GM12873 (cell line): ENCODE results near the gene SAP25.

Source experiments
- TF ChIP-seq, protein P1 (sequence below): IDR thresholded peaks from 2 replicates; pipeline ENCODE4 v1.5.1; 2012; ENCODE audit warnings: low read depth, mild to moderate bottlenecking, moderate library complexity, low read length, control low read depth; ENCODE audit not compliant: insufficient read depth; ENCODE audit errors: missing control alignments

SAP25 gene

DNA sequence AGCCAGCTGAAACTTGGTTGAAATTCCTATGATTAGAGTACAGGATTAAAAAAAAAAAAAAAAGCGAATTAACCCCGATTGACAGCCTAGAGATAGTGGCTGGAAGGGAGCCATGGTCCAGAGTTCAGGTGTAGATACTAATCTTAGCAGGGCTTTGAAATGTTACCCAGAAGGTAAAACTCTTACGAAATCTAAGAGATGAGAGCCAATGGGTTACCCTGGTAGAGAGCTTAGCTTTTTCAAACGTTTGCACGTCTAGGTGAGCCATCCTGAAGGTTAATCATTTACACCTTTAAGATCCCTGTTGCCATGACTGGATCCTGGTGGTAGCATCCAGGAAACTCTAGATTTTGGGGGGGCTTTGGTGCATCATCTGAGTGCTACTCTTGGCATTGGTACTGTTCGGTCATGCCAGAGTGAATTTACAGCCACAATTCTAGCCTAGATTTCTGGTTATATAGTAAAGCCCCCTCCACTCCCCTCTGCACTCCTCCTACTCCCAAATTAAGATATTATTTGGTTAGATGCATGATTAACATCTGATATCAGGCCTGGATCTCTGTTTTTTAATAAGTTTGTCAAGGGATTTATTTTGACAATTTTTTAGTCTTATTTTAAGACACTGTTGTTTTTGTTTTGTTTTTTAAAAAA, 33.5 kb downstream of the SAP25 start:
- TF ChIP-seq, protein P1, sequence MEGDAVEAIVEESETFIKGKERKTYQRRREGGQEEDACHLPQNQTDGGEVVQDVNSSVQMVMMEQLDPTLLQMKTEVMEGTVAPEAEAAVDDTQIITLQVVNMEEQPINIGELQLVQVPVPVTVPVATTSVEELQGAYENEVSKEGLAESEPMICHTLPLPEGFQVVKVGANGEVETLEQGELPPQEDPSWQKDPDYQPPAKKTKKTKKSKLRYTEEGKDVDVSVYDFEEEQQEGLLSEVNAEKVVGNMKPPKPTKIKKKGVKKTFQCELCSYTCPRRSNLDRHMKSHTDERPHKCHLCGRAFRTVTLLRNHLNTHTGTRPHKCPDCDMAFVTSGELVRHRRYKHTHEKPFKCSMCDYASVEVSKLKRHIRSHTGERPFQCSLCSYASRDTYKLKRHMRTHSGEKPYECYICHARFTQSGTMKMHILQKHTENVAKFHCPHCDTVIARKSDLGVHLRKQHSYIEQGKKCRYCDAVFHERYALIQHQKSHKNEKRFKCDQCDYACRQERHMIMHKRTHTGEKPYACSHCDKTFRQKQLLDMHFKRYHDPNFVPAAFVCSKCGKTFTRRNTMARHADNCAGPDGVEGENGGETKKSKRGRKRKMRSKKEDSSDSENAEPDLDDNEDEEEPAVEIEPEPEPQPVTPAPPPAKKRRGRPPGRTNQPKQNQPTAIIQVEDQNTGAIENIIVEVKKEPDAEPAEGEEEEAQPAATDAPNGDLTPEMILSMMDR: no peak

DNA sequence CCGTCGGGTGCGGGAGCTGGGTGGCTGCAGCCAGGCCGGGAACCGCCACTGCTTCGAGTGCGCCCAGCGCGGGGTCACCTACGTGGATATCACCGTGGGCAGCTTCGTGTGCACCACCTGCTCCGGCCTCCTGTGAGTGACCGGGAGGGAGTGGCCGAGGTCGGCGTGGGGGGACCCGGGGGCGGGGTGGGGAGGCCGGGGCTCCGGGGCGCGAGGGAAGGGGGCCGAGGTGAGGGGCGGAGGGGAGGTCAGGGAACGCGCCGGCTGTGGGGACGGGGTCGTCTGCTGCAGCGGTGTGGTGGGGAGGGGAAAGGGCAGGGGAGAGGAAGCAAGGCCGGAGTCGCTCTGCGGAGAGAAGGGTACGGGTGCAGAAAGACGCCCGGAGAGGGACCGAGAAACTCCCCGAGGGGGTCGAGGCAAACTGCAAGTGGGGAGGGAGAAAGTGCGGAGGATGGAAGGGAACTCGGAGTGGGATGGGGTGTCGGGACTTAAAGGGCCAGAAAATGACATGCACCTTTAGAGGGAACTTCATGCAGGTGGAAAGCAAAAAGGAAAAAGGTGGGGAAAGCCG, 34.2 kb downstream of the SAP25 start:
- TF ChIP-seq, protein P1: no peak

DNA sequence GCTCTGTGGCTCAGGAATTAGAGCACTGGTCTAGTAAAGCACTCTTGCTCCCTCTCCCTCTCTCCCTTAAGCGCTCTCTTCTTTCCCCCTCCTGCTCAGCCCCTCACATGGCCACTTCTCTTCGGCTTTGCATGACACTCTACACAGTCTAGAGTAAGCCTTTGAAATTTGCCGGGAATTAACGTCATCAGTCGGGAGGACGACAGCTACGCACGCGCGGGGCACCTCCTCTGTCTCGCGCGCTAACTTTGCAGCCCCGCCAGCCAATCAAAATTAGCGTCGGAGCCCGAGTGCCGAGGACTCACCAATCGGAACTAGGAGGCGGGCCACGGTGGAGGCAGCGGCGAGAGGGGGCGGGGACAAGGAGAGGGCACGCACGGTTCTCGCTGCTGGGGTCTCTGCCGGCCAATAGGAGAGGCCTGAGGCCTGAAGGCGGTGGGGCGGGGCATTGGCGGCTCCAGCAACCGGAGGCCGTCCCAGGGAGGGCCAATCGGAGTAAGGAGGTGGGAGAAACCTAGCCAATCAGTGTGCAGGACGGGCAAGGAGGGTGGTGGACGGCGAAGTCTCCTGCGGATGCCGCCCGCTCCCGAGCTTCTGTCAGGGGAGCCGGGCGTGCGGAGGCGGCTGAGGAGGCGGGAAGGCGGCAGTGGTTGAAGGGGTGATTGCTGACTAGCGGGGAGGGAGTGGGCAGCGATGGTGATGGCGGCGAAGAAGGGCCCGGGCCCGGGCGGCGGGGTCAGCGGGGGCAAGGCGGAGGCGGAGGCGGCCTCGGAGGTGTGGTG, 34.9 kb downstream of the SAP25 start, which contains the start of gene AGFG2:
AGFG2 (plus strand) TSS at position 550 of the 782 bp plus-strand sequence; CDS start at position 694, 144 bp downstream.
- TF ChIP-seq, protein P1: no peak

DNA sequence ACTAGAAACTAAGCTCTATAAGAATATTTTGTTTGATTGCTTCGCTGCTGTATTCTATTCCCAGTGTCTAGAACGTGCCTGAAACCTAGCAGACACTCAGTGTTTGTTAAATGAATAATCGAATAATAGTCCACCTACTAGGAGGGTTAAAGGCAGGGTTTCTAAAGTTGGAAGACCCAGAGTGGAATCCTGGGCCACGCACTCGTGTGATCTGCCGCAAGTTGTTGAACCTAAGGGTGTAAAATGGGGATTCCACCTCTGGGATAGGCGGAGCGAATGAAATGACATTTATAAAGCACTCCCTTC, 35.4 kb downstream of the SAP25 start:
- TF ChIP-seq, protein P1: no peak

DNA sequence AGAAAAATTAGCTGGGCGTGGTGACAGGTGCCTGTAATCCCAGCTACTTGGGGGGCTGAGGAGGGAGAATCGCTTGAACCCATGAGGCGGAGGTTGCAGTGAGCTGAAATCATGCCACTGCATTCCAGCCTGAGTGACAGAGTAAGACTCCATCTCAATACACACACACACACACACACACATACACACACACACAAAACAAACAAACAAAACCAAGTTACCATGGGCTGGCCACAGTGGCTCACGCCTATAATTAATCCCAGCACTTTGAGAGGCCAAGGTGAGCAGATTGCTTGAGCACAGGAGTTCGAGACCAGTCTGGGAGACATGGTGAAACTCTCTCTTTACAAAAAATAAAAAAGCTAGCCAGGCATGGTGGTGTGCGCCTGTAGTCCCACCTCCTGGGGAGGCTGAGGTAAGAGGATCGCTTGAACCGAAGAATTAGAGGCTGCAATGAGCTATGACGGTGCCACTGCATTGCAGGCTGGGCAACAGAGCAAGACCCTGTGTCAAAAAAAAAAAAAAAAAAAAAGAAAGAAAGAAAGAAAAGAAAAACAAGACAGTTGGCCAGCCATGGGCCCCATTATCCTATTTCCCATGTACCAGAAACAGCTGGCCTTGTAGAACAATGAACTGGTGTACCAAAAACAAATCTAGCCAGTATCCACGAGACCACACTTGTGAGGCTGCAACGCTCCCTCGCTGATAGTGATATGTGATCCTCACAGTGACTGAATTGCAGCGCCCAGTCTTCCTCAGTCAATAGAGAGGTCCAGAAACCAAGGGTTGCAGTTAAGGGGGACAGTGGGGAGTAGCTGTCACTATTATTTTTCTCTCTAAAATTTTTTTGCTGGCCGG, 41.3 kb downstream of the SAP25 start:
- TF ChIP-seq, protein P1: no peak
